ENCODE measurements around the gene CHPT1.

The CHPT1 gene

DNA sequence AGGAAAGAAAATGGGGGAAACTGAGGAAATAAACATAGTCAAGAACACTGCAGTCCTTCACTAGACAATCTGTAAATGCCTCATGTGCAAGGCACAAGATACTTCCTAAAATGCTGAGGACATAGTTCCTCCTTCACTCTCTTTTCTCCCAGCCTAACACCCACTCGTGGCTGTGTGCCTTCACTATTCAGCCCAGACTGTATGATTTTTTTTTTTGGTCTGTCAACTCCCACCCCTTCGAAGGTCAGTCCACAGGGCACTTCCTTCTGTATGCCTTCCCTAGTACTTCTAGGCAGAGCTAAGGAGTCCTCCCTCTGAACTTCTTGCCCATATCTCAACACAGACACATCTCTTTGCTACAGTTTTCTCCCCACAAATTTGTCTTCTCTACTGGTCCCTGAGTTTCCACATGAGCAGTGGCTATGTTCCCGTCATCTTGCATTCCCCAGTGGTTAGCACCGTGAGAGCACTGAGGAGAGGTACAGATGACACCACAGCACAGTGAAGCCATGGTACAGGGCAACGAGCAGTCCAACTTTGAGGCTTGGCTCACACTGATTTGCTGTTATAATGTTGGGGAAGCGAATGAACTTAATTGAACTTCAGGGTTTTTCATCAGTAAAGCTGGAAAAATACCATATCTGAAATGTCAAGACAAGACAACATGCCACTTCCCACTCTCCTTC is 65.9 kb downstream of the CHPT1 start:
- no peak for DNase-seq (ENCODE audit: low read depth)

DNA sequence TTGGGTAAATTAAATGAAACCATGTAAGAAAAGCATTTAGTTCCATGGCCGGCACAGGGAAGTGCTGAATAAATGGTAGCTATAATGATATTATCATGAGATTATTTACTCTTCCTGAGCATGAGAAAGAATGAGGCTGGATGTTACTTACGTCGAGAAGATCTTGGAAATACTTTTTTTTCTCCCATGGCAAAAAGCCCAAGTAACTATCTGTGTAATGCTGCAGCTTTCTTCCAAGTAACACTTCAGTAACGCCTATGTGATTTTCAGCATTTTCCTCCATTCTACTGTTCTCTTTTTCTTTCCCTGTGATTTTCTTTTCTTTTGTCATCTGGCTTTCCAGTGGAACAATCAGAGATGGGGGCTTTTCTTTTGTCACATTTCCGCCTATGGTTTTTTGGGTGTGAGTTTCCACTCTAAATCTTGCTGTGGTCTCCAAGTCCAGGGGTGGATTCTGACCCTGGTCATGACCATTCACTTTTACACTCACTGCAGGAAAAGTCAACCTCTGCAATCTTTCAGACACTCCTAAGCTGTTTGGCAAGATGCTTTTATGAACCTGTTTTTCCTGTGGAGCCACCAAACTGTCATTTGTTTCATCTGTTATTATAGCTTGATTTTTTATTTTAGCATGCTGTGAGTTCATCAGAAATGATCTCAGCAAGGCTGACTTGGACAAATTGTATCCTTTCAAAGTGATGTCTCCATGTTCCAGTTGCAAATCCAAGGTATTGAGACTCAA is 66.8 kb downstream of the CHPT1 start:
- DNase-seq (ENCODE audit: low read depth): no peak

DNA sequence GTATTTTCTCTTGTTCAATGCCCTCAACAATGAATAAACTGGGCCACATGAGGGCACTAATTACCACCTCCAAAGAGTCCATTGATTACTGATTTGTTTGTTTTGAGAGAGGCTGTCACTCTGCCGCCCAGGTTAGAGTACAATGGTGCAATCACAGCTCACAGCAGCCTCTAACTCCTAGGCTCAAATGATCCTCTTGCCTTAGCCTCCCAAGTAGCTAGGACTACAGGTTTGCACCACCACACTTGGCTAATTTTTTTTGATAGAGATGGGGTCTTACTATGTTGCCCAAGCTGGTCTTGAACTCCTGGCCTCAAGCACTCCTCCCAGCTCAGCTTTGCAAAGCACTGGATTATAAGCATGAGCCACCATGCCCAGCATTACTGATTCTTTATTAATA is 70.1 kb downstream of the CHPT1 start:
- DNase-seq (ENCODE audit: low read depth): no peak

DNA sequence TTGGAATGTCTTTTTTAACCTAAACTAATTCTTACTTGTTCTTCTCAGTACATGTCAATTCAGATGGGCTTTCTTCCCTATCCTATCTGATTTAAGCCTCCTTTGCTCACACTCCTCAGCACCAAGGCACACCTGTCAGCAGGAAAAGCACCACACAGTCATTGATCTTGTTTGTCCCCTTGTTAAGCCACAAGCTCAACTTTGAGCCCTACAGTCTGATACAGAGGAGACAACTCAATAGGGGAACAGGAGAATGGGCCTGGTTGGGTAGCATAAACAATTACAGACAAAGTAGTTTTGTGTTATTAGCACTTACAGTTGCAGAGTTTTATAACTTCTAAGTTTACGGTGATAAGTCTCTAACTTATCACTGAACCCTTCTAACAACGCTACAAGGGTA is 71.3 kb downstream of the CHPT1 start:
- DNase-seq (ENCODE audit: low read depth): no peak

DNA sequence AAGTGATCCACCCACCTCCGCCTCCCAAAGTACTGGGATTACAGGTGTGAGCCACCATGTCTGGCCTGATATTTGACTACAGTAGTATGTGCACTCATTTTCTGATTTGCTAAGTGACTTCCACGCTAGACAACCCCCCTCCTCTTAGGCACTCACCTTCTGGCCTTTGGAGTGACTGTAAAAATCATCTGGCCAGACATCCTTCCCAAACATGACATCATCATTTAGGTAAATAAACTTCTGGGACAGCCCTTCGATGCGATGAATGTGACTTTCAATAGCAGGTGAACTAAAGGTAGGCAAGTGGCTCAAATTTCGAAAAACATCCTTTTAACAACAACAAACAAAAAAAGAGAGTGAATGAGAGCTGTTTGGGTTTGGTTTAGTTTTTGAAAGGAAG is 72.4 kb downstream of the CHPT1 start:
- DNase-seq (ENCODE audit: low read depth): no peak

DNA sequence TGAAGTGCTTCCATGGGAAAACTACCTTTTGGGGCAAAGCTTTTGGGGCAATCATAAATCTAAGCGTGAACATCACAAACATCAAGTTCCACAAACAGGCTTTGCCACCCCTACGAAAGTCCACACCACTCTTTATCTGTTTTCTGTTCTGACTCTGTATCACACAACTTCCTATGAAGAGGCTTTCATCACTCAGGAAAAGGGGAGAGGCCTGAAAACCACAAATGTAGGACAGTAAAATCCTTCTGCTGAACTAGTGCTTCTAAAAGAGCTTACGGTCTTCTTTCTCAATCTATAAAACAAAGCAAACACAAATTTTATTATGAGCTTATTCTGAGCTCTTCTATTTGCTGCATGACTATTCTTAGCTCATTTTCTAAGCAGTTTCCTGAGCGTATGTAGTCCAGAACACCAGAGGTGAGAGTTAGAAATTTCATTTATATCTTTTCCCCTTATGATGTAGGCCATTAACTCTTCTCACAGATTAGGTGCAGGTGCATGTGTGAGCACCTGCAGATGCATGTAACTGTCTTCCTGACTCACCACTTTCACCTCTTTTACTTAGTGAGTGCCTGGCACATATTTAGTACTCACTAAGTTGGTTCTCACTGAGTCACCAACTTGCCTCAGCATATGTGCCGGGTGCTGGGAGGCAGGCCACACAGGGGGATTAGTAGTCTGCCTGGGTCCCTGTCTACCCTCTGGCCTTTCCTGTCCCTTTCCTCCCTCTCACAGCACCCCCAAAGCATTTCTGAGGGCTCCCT is 74.8 kb downstream of the CHPT1 start:
- DNase-seq (ENCODE audit: low read depth): no peak

DNA sequence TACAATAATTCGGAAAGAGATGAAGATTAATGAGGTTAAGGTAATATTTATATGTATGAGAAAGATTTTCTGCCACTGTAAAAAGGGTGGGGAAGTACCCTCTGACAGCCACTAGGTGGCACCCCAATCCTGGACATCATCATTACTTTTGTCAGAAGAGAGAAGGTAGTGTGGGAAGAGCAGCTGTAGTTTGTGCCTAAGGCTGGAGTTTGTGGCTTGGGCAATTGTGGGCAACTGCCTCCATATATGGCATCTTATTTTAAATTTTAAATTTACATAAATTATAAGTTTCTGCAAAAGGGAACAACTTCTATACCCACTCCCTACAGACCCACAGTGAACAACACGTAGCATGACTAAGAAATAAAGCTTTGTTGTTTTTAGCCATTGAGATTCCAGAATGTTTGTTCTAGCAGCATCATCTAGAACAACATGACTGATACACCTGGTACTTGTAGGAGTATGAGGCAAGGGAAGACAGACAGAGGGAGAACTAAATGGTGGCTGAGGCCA is 76.3 kb downstream of the CHPT1 start:
- peak; percentile 24 for DNase-seq (ENCODE audit: low read depth)

DNA sequence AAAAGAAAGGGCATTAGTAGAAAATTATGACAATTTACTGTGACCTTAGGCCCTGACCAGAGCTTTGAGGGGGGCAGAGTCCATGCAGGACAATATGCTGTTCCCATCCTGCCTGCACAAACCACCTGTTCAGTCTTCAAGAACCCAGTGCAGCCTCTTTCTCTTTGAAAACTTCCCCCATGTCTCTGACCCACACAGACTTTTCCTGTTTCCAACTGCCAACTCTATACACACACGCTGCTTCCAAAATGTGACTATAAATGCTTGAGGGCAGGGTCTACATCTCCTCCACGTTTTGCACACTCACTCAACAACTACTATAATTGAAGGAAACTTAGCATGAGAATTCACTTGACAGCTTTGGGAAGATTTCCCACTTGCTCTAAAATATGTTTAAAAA is 78.4 kb downstream of the CHPT1 start:
- DNase-seq (ENCODE audit: low read depth): no peak

DNA sequence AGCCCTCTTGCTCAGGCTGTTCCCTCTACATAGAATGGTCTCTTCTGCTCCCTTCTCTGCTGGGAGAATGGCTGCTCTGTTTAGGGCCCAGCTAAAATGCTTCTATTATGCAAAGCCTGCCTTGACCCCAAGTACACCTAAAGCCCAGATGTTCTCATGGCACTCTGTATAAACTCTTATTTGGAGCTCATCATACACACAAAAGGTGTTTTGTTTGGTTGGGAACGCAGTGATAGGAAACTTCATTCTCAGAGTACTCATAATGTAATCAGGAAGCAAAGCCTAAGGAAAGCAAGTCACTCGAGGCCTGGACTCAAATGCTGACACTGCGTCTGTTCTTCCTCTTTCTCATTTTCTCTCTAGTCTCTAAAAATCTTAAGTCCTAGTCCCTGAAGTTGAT is 80.0 kb downstream of the CHPT1 start:
- no peak for DNase-seq (ENCODE audit: low read depth)

DNA sequence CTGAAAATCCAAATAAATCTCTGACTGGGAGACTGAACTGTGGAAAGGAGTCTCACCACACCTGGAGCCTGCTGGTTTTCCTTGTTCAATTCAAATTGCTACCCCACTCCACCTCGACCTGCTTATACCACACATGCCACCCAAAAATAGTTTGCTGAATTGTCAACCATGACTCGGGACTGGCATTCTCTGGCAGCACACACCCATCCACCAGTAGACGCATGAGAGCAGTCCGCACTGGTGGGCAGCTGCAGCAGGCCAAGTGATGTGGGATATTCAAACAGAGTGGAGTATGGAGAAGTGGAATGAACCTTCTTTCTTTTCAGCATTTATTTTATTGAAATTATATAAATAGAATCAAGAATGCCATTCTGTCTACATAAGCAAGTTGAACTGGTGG is 80.5 kb downstream of the CHPT1 start:
- no peak for DNase-seq (ENCODE audit: low read depth)

Data from stimulated activated CD8-positive, alpha-beta memory T cell treated with anti-CD3 and anti-CD28 coated beads, Interleukin-12 subunit alpha, Interleukin-12 subunit beta, amount 100 ng/mL, for 4 hours (primary cell).